RWPE1 (cell line): ENCODE data around the gene PIK3C2B.

Experiments used
- CTCF ChIA-PET: fragments of 350-600 bp; sonication (Branson Sonifier 250); formaldehyde crosslinking; extraction: SDS; loops from one replicate; lab custom pipeline; 2021; lab: Yijun Ruan, JAX
- POLR2A ChIA-PET: fragments of 400-600 bp; formaldehyde crosslinking; extraction: SDS; loops from one replicate; lab custom pipeline; 2020; ENCODE audit warnings: antibody characterized with exemption; ENCODE audit not compliant: low non-redundant PET; lab: Yijun Ruan, JAX
- DNase-seq: peaks from one replicate; pipeline ENCODE4 v3.0.0; 2012; ENCODE audit warnings: low spot score
- H3K27ac ChIP-seq: fragments of 450-650 bp; 2 replicates; pipeline ENCODE4 v1.5.1; 2017
- CTCF ChIP-seq: fragments of 450-650 bp; conservative IDR thresholded peaks from 2 replicates; pipeline ENCODE4 v1.5.1; 2017; ENCODE audit warnings: low read depth, mild to moderate bottlenecking

PIK3C2B gene

GRCh38 chr1:204464701-204465100 lies 29.9 kb downstream of the PIK3C2B start:
- H3K27ac ChIP-seq = no peak overlapping the region
- ChIA-PET CTCF (interaction anchor here (1.6 to 2.1 kb wide), 2 partner anchors 29 to 39 kb away, joined by 4 to 7 read pairs; no protein-coding TSS in a partner anchor), POLR2A (no interaction called here)
- no peak for DNase-seq
- no peak for TF ChIP-seq CTCF

GRCh38 chr1:204464187-204464631 lies 30.4 kb downstream of the PIK3C2B start:
- DNase-seq = no peak
- H3K27ac ChIP-seq = no peak overlapping the region
- ChIA-PET CTCF (interaction anchor here (1.6 to 2.1 kb wide), 2 partner anchors 30 to 39 kb away, joined by 4 to 7 read pairs; no protein-coding TSS in a partner anchor), POLR2A (no interaction called here)
- TF ChIP-seq CTCF = no peak

- no peak for TF ChIP-seq CTCF
- no peak overlapping the region for H3K27ac ChIP-seq
- POLR2A ChIA-PET = no interaction called here
- no peak for DNase-seq
- CTCF ChIA-PET = interaction anchor here (0.6 to 1.6 kb wide), 2 partner anchors 40 to 1196 kb away, joined by 3 to 4 read pairs; no protein-coding TSS in a partner anchor
Observed at GRCh38 chr1:204463125-204464060, 31.2 kb downstream of the PIK3C2B start.

GRCh38 chr1:204462229-204462561 lies 32.4 kb downstream of the PIK3C2B start:
- no peak overlapping the region for H3K27ac ChIP-seq
- TF ChIP-seq CTCF = no peak
- no peak for DNase-seq
- ChIA-PET CTCF (no interaction called here), POLR2A (no interaction called here)

- H3K27ac ChIP-seq = peak overlapping the region; percentile 5; the same call in 1 of the 2 replicates
- TF ChIP-seq CTCF = no peak
- CTCF ChIA-PET = no interaction called here
- DNase-seq = no peak
- POLR2A ChIA-PET = no interaction called here
Observed at GRCh38 chr1:204461331-204462228, 33.0 kb downstream of the PIK3C2B start.

GRCh38 chr1:204460346-204460745 lies 34.3 kb downstream of the PIK3C2B start:
- no peak for DNase-seq
- no peak for TF ChIP-seq CTCF
- H3K27ac ChIP-seq = no peak overlapping the region
- POLR2A ChIA-PET = no interaction called here
- CTCF ChIA-PET = interaction anchor here (1.1 kb wide), 1 partner anchor 29 kb away, joined by 4 read pairs; no protein-coding TSS in a partner anchor
